GM18867 (cell line): ENCODE data around the gene OPCML.
A peak's percentile ranks its signal among the peaks of the same experiment; 100 is the strongest.

Experiments
- ATAC-seq: cut with Tn5 transposase; IDR thresholded peaks from one replicate; pipeline ENCODE4 v1.9.1; 2021; ENCODE audit warnings: mild to moderate bottlenecking, moderate library complexity; ENCODE audit not compliant: unreplicated experiment

OPCML gene

DNA sequence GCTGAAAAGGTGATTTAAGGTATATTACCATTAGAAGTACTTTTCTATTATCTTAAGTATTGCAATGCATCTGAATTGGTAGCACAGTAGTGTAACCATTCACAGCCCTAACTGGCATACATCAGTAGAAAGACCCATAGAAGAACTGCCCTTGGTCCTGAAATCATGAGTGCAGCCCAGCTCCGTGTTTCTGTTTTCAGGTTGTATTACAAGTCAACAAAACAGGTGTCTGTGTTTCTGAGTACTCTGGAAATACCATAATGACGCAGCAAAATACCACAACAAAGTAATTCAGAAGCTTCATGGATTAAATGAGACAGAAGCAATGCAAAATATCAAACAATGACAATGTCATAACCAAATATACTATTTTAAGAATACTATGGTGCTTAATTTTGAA lies 226.3 kb downstream of the OPCML start:
- ATAC-seq = no peak

DNA sequence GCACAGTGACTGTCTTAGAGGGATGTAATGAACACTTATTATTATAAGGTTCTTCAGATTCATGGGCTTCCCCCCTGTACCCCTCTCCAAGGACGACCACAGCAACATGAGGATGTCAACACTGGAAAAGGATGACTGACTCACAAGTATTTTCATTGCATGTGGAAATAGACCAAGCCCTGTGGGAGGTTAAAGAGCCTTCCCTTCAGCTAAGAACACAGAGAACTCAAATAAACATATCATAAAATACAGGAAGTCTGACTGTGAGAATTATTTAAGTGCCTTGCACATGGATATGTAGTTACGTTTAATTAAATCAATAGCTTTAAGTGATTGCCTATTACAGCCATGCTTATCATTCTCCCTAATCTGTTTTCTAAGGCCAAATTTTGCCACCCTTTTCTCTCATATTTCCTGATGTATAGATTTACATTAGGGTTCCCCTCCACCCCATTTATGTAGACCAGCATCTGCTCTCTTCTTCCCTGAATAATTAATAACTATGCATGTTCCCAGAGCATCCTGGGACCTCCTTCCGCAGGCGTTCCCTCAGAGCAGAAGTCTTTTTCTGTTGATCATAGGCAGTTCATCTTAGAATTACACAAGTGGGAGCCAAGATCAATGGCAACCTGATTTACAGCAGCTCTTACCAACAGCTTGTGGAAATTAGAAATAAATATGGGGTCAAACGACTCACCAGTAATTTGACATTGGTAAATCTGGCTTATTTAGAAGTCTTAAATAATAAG lies 226.9 kb downstream of the OPCML start:
- ATAC-seq = no peak

DNA sequence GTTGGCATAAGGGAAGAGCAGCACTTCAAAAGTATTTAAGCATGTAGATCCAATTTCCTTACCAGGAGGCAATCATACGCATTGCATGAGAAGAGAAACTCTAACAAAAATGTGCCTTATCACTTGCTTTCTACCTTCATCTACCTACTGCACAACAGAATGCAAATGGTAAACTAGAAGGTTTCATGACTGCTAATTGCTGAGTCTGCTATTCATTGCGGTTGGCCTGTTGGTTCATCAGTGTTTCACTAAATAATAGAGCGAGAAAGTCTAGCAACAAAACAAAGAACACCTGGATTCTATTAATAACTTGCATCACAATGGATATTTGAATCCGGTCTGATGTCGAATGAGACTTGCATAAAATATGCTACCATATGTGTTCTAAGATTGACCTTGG lies 229.0 kb downstream of the OPCML start:
- no peak for ATAC-seq

DNA sequence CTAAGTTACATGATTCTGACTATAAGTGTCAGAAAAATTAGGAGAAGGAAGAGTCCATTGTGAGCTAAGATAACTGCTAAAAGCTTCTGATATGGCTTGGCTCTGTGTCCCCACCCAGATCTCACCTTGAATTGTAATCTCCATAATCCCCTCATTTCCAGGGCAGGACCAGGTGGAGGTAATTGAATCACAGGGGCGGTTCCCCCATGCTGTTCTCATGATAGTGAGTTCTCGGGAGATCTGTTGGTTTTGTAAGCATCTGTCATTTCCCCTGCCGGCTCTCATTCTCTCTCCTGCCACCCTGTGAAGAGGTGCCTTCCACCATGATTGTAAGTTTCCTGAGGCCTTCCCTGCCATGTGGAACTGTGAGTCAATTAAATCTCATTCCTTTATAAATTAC lies 230.2 kb downstream of the OPCML start:
- ATAC-seq = no peak

DNA sequence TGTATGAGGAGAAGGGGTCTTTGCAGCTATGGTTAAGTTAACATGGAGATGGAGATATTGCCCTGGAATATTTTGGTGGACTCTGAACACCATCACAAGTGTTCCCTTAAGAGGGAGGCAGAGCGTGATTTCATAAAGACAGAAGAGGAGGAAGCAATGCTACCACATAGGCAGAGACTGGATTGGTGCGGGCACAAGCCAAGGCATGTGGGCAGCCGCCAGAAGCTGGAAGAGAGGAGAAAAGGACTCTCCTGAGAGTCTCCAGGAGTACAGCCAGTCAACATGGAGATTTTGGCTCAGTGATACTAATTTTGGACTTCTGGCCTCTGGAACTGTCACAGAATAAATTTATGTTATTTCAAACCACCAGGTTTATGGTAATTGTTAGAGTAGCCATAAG lies 231.6 kb downstream of the OPCML start:
- no peak for ATAC-seq

DNA sequence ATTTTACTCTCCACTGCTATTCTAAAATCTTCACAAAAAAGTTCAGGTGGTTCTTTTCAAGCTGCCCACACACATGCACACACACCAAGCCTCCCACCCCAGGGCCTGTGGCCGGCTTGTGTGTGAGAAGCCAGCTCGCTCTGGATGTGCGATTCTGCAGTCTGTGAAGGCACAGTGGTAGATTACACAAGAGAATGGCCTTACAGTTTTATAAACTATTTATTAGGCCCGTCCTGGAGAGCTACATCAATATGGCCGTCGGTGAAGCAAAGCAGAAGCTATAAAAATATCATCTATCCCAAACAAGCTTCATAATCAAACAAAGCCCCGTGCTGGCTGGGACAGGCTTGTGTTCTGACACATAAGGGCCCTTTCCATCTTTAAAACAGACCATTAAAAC lies 240.5 kb downstream of the OPCML start:
- no peak for ATAC-seq

DNA sequence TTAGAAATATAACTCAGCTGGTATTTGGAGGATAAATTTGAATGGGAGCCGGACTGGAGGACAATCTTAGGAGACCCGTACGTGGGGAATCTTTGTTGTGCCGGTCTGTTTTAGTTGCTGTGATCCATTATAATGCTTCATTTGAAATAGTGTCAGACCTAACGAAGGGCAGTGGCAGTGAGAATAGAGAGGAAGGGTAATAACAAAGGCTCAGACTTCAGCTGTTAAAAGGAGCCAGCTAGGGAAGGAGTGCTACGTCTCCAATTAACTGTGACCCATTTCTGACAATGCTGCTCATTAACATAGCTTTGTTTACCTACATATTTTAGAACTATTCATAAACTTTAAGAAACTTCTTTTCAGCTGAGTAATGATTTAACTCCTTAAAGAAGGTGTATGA lies 246.9 kb downstream of the OPCML start:
- no peak for ATAC-seq

DNA sequence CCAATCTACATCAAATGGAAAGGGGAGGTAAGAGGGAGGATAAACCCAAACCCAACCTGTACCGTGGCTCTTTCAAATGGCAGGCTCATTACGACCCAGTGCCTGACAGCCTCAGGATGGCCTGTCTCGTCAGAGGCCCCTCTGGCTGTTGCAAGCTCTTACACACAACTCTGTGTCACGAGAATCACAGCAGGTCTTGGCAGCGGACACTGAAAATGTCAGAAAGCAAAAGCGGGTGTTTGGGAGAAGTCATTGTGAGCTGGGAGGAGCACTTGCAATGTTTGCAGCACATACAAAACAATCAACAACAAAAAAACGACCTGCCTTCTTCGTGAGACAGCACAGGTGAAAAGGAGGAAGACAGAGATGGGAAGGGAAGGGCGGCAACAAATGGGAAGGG lies 248.1 kb downstream of the OPCML start:
- no peak for ATAC-seq

DNA sequence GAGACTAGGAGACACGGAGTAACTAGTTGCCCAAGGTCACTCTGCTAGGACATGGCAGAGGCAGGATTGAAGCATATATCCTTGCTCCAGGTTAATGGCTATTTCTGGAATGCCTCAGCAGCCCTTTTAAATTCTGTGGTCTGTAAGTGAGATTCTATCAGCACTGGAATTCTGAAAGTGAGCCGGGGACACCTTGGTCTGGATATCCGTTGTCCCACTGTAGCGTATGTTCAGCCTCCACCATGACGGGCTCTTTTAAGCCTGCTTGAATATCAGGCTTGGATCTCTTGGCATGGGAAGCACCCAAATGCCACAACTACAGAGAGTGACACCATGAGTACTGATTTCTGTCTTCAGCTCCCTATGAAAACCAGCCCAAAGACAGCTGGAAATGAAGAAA lies 254.4 kb downstream of the OPCML start:
- no peak for ATAC-seq

DNA sequence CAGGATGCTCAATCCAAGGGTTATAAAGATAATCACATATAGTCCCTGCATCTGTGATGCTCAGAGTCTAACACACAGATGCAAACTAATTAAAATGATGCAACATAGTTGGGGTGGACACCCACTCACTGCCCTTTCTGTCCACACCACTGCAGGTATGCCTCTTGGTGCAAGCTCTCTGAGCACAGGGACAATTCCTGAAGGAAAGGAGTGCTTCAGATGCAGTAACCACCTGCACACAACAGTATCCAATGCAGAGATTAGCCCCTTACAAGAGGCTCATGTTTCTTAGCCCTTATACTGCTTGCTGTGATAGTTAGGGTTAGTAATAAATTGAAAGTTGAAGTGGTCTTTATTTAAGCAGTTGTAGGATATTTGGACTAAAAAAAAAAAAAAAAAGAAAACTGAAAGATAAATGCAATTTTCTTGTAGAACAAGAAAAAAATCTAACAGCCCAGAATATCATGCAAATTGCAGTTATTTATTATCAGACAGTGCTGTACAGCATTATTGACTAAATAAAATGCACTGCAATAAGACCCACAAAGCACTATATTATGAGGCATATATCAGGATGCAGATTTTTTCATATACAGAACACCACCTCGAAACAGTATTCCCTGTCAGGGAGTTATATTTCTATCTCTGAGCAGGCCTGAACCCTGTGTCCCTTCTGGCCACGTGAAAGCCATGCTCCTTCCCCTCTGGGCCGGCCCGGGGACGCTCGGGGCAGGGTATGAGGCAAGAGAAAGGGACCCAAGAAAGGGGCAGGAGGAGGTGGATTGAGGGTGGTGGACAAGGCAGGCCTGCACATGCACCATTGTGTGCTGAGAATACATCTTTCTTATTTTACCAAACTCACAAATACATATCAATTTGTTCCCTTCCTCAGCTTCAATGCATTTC lies 260.2 kb downstream of the OPCML start:
- ATAC-seq = no peak

DNA sequence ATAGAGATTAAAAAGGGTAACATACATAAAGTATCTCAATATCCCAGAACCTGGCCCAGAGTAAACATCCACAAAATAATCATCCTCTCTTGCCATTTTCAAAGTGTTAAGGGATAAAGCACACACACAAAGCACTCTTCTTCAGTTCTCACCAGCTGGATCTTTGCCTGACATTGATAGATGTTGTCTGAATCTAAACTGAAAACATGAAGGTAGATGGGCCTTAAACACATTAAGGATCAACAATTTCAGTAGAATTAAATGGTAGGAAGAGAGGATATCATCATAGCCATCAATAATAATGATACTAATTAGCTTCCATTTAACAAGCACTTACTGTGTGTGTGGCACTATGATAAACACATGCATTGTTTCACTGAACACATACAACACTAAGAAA lies 261.1 kb downstream of the OPCML start:
- ATAC-seq = no peak

DNA sequence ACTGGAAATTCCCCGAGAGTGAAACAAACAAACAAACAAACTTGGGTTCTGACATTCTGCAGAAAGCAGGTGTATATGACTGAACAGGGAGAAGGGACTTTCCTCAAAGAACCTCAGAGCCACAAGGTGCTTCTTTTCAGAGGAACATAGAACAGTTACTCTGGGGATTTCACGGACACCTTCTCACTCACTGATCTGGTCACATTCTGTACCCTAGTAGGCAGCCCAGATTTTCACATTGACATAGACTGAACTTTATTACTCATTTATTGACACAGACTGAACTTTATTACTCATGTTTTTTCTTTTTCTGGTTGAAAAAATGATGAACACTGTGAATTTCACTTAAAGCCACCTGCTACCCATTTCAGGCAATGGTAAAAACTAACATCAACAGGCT lies 263.0 kb downstream of the OPCML start:
- ATAC-seq = peak; percentile 94

DNA sequence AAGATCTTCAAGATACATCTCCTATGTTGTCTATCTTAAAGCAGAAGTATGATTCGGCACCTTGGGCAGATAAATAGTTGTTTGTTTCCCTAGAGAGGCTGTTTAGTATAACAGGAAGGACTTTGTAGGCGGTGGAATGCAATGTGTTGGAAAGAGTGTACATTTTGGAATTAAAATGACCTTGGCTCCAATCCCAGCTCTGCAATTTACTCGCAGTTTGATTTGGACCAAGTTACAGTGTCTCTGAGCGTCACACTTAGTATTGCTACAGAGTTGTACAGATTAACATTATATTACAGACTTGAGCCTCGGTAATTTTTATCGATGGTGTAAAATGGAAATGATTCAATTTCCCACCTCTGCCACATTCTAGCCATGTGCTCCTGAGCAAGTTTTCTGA lies 265.3 kb downstream of the OPCML start:
- ATAC-seq = no peak

DNA sequence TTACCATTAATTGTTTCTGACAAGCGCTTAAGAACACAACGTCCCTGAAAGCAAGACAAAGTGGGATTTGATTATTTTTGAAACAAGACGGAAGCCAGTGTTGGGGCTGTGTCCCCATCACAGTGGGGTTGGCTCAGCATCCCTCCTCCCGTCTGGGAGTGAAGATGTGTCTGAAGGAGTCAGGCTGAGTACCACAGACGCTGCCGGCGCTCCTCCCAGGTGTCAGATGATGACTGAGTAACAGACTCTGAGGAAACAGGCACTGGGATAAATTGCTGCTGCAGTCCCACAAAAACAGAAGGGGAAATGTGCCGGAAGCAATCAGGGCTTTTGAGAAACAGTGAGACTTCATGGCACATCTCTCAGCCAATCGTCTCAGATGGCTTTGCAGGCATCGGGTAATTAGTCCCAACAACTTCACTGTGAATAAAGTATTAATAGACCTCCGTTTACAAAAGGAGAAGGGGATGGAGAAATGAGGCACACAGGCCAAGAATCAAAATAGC lies 266.7 kb downstream of the OPCML start:
- no peak for ATAC-seq

DNA sequence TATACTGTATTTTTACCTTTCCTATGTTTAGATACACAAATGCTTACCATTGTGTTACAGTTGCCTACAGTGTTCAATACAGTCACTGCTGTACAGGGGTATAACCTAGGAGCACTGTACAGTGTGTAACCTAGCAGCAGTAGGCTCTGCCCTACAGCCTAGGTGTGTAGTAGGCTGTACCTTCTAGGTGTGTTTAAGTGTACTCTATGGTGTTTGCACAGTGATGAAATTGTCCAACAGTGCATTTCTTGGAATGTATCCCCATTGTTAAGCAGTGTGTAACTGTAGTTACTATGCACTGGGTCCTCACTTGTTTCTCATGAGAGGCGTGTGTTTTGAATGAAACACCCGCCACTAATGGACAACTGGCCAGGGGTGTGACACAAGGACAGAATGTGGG lies 269.0 kb downstream of the OPCML start:
- ATAC-seq = no peak

DNA sequence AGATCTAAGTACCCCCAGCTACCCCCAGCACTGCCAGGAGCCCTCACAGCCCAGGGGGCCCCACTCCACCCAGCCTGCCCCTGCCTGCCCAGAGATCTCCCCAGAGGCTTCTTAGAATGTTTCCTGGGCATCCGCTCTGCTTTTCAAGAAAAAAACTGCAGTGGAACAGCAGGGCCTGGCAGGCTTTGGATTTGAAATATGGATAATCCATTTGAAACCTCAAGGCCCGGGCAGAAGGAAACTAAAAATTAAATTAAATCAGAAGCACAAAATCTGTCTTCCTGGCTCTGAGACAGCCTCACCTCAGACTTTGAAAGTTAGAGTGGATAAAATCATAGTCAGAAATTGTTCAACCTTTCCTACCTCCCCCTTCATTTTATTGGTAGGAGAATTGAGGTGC lies 273.6 kb downstream of the OPCML start:
- ATAC-seq = no peak

DNA sequence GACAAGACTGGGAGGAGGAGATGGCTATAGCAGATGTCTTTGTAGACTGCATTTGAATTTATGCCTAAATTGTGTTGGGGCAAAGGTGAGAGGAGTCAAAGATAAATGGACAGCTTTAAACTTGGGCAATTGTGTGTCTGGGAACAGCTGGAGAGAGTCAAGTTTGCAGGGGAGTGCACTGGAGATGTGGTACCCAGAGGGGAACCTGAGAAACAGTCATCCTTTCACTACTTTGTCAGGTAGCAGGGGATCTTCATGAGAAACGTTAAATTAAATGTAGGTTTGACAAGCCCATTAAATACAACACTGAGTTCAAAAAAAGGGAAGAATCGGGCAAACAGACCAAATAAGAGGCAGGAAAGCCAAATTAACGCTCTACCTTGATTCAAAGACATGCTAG lies 277.7 kb downstream of the OPCML start:
- no peak for ATAC-seq

DNA sequence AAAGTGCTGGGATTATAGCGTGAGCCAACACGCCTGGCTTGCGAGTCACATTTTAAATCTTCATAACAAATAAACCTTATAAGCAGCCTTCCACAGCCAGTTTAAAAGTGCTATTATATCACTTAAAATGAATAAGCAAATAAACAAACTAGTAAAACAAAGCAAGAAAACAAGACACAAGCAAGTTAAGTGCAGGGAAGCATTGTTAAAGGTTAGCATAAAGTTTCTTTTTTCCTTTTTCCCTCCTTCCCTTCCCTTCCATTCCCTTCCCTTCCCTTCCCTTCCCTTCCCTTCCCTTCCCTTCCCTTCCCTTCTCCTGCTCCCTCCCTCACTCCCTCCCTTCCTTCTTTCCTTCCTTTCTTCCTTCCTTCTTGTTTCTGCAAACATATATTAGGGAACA lies 278.7 kb downstream of the OPCML start:
- no peak for ATAC-seq

DNA sequence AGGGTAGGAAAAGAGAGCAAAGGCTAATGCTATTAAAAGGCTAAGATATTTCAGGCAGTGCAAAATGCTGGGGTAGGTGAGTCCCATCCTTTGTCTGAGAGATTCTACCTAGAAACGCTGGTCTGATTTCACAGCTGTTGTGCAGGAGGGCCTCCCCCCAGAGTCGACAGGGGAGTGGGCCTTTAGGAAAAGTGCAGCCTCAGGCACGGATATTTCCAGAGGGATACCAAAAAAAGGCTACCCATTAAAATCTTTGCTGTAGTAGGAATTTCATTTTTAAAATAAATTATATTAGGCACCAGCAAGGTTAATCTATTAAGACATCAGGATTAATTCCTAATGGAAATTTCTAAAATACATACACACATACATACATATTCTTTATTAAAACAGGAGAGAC lies 280.5 kb downstream of the OPCML start:
- no peak for ATAC-seq

DNA sequence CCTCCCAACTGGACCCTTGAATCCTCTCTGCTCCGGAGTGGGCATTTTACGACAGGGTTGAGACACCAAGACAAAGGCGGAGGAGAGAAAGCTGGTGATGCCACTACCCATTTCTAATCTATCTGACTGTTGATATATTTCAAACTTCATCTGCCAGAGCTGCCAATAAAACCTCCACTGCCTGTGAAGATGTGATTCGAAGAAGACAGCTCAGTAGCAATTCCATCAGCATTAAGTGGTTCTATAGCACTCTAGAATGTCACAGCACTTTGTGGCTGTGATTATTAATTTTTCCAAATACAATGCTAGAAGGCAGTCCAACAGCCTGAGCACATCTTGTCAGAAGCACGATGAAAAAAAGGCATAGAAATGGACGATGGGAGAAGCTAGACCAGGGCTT lies 282.8 kb downstream of the OPCML start:
- ATAC-seq = no peak

DNA sequence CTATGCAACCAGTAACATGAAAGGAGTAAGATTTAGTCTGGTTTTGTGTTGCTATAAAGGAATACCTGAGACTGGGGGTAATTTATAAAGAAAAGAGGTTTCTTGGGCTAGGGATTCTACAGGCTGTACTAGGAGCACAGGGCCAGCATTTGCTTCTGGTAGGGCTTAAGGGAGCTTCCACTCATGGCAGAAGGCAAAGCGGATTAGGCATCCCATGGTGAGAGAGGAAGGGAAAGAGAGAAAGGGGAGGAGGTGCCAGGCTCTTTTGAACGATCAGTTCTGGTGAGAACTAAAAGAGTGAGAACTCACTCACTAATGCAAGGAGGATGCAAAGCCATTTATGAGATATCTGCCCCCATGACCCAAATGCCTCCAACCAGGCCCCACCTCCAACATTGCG lies 283.2 kb downstream of the OPCML start:
- ATAC-seq = no peak

DNA sequence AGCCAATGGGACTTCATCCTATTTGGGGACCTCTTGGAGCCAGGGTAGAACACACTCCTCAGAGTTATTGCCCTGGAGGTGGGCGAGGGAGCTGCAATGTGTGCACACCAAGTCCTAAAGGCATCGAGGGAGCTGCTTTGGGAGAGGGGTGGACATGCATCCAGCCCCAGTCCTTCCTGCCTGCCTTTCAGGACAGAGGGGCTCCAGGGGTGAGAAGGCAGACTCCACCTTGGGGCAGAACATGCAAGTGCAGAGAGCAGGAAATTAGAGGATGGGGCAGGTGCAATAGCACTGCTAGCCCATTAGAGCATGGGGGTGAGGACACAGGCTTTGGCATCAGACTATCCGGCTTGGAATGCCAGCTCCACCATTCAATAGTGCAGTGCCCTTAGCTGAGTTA lies 288.5 kb downstream of the OPCML start:
- ATAC-seq = no peak
